Neural cell (in vitro differentiated cells): ENCODE results near the gene KCTD17. TPM values are rescaled to one million over a fixed set of nuclear protein-coding genes. Genes with fewer than 3 reads are reported as not detected.

Experiments
- H2AFZ ChIP-seq: fragments of 200-600, 300-800 bp; sonication (generic), shearing (Covaris generic); 2 replicates; pipeline ENCODE4 v1.6.0; 2014; ENCODE audit warnings: low read depth, mild to moderate bottlenecking, antibody characterized with exemption, low read length, moderate library complexity
- H3F3A ChIP-seq: fragments of 200-600 bp; shearing (Covaris generic); 2 replicates; pipeline ENCODE4 v1.6.1; 2016; ENCODE audit warnings: mild to moderate bottlenecking, moderate library complexity, mixed read lengths, antibody characterized with exemption, low read length; ENCODE audit not compliant: insufficient read depth, poor library complexity, severe bottlenecking
- H3K27ac ChIP-seq: fragments of 200-600, 300-800 bp; sonication (generic), shearing (Covaris generic); 2 replicates; pipeline ENCODE4 v1.5.1; 2014; ENCODE audit warnings: mild to moderate bottlenecking, low read length, moderate library complexity
- H3K27me3 ChIP-seq: fragments of 300-800, 200-600 bp; sonication (generic), shearing (Covaris generic); 2 replicates; pipeline ENCODE4 v1.6.0; 2014; ENCODE audit warnings: mild to moderate bottlenecking, low read depth, low read length, moderate library complexity; ENCODE audit not compliant: insufficient read depth
- H3K36me3 ChIP-seq: fragments of 300-800, 200-600 bp; sonication (generic), shearing (Covaris generic); 2 replicates; pipeline ENCODE4 v1.5.1; 2014; ENCODE audit warnings: mild to moderate bottlenecking, antibody characterized with exemption, low read length, moderate library complexity; ENCODE audit not compliant: insufficient read depth
- H3K4me2 ChIP-seq: fragments of 300-800, 200-600 bp; sonication (generic), shearing (Covaris generic); 2 replicates; pipeline ENCODE4 v1.6.0; 2014; ENCODE audit warnings: mild to moderate bottlenecking, low read length
- H3K4me3 ChIP-seq: fragments of 300-800, 200-600 bp; sonication (generic), shearing (Covaris generic); 2 replicates; pipeline ENCODE4 v1.5.1; 2014; ENCODE audit warnings: mild to moderate bottlenecking, low read length, moderate library complexity
- H3K79me2 ChIP-seq: fragments of 200-600 bp; shearing (Covaris generic); replicated peaks from 2 replicates; pipeline ENCODE4 v1.6.0; 2014; ENCODE audit warnings: mild to moderate bottlenecking, low read length, moderate library complexity; ENCODE audit not compliant: insufficient read depth
- H3K9ac ChIP-seq: fragments of 300-800, 200-600 bp; sonication (generic), shearing (Covaris generic); 2 replicates; pipeline ENCODE4 v1.6.1; 2016; ENCODE audit warnings: mild to moderate bottlenecking, low read length, mixed read lengths
- H3K9me2 ChIP-seq: fragments of 200-600 bp; shearing (Covaris generic); 2 replicates; pipeline ENCODE4 v1.6.1; 2016; ENCODE audit warnings: mild to moderate bottlenecking, low read length, mixed read lengths; ENCODE audit not compliant: insufficient read depth
- H3K9me3 ChIP-seq: fragments of 200-600, 300-800 bp; sonication (generic), shearing (Covaris generic); 2 replicates; pipeline ENCODE4 v1.6.1; 2016; ENCODE audit warnings: mild to moderate bottlenecking, mixed run types, low read length, moderate library complexity, mixed read lengths
- H4K20me1 ChIP-seq: fragments of 200-600 bp; shearing (Covaris generic); 2 replicates; pipeline ENCODE4 v1.6.1; 2016; ENCODE audit warnings: mild to moderate bottlenecking, mixed run types; ENCODE audit not compliant: insufficient read depth
- EP300 ChIP-seq: fragments of 450-650 bp; conservative IDR thresholded peaks from 2 replicates; pipeline ENCODE4 v1.6.1; 2014; ENCODE audit warnings: antibody characterized with exemption, mild to moderate bottlenecking, moderate library complexity; ENCODE audit not compliant: poor library complexity, severe bottlenecking
- EZH2 ChIP-seq: fragments of 200-600, 300-800 bp; shearing (Covaris generic), sonication (generic); IDR thresholded peaks from 2 replicates; pipeline ENCODE4 v1.6.1; 2014; ENCODE audit warnings: antibody characterized with exemption, low read length, borderline replicate concordance, mild to moderate bottlenecking; ENCODE audit not compliant: insufficient read depth, poor library complexity, severe bottlenecking
- MXI1 ChIP-seq: fragments of 450-650 bp; conservative IDR thresholded peaks from 2 replicates; pipeline ENCODE4 v1.6.1; 2014; ENCODE audit warnings: antibody characterized with exemption, mild to moderate bottlenecking; ENCODE audit not compliant: poor library complexity, severe bottlenecking
- POLR2AphosphoS5 ChIP-seq: IDR thresholded peaks from 2 replicates; pipeline ENCODE4 v1.6.1; 2012
- RAD21 ChIP-seq: fragments of 450-650 bp; conservative IDR thresholded peaks from 2 replicates; pipeline ENCODE4 v1.6.1; 2014; ENCODE audit warnings: antibody characterized with exemption, mild to moderate bottlenecking, moderate library complexity
- SMC3 ChIP-seq: fragments of 450-650 bp; conservative IDR thresholded peaks from 2 replicates; pipeline ENCODE4 v1.6.1; 2014; ENCODE audit warnings: antibody characterized with exemption, mild to moderate bottlenecking, moderate library complexity; ENCODE audit not compliant: poor library complexity
- TAF1 ChIP-seq: IDR thresholded peaks from 2 replicates; pipeline ENCODE4 v1.6.1; 2012; ENCODE audit warnings: low read depth
- polyA plus RNA-seq: library from polyadenylated mRNA; depleted of rRNA; stranded (reverse); fragments of >200 nt; gene quantifications from 2 replicates; pipeline ENCODE4 v1.2.3, GENCODE V29; 2014
- TF ChIP-seq, protein P1 (sequence below): IDR thresholded peaks from 2 replicates; pipeline ENCODE4 v1.6.1; 2012; ENCODE audit warnings: borderline replicate concordance
- TF ChIP-seq, protein P2 (sequence below): fragments of 450-650 bp; IDR thresholded peaks from 2 replicates; pipeline ENCODE4 v1.5.1; 2014; ENCODE audit warnings: antibody characterized with exemption, mild to moderate bottlenecking, moderate library complexity; ENCODE audit not compliant: poor library complexity, severe bottlenecking

KCTD17 gene
- polyA plus RNA-seq, 1 donor from 2014 or later = 96.3 TPM

GRCh38 chr22:37060801-37061610 is 9.5 kb downstream of the KCTD17 start:
- H3F3A ChIP-seq = no peaks in the 10 kb centered on the region
- H2AFZ ChIP-seq = no peak overlapping the region
- H4K20me1 ChIP-seq = no peaks in the 10 kb centered on the region
- H3K4me2 ChIP-seq = no peak overlapping the region
- no peaks in the 10 kb centered on the region for H3K9me2 ChIP-seq
- no peak overlapping the region for H3K27ac ChIP-seq
- no peaks in the 10 kb centered on the region for H3K36me3 ChIP-seq
- no peak overlapping the region for H3K9ac ChIP-seq
- no peaks in the 10 kb centered on the region for H3K9me3 ChIP-seq
- H3K4me3 ChIP-seq = no peak overlapping the region
- TF ChIP-seq SMC3 (no peak), RAD21 (no peak), MXI1 (no peak), POLR2AphosphoS5 (no peak), EZH2 (no peak), TAF1 (no peak), EP300 (no peak)
- TF ChIP-seq, protein P1, sequence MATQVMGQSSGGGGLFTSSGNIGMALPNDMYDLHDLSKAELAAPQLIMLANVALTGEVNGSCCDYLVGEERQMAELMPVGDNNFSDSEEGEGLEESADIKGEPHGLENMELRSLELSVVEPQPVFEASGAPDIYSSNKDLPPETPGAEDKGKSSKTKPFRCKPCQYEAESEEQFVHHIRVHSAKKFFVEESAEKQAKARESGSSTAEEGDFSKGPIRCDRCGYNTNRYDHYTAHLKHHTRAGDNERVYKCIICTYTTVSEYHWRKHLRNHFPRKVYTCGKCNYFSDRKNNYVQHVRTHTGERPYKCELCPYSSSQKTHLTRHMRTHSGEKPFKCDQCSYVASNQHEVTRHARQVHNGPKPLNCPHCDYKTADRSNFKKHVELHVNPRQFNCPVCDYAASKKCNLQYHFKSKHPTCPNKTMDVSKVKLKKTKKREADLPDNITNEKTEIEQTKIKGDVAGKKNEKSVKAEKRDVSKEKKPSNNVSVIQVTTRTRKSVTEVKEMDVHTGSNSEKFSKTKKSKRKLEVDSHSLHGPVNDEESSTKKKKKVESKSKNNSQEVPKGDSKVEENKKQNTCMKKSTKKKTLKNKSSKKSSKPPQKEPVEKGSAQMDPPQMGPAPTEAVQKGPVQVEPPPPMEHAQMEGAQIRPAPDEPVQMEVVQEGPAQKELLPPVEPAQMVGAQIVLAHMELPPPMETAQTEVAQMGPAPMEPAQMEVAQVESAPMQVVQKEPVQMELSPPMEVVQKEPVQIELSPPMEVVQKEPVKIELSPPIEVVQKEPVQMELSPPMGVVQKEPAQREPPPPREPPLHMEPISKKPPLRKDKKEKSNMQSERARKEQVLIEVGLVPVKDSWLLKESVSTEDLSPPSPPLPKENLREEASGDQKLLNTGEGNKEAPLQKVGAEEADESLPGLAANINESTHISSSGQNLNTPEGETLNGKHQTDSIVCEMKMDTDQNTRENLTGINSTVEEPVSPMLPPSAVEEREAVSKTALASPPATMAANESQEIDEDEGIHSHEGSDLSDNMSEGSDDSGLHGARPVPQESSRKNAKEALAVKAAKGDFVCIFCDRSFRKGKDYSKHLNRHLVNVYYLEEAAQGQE = no peak
- TF ChIP-seq, protein P2, sequence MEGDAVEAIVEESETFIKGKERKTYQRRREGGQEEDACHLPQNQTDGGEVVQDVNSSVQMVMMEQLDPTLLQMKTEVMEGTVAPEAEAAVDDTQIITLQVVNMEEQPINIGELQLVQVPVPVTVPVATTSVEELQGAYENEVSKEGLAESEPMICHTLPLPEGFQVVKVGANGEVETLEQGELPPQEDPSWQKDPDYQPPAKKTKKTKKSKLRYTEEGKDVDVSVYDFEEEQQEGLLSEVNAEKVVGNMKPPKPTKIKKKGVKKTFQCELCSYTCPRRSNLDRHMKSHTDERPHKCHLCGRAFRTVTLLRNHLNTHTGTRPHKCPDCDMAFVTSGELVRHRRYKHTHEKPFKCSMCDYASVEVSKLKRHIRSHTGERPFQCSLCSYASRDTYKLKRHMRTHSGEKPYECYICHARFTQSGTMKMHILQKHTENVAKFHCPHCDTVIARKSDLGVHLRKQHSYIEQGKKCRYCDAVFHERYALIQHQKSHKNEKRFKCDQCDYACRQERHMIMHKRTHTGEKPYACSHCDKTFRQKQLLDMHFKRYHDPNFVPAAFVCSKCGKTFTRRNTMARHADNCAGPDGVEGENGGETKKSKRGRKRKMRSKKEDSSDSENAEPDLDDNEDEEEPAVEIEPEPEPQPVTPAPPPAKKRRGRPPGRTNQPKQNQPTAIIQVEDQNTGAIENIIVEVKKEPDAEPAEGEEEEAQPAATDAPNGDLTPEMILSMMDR = no peak
- no peaks in the 10 kb centered on the region for H3K79me2 ChIP-seq
- H3K27me3 ChIP-seq = no peaks in the 10 kb centered on the region

- H3F3A ChIP-seq = no peaks in the 10 kb centered on the region
- no peak overlapping the region for H3K4me3 ChIP-seq
- H3K9ac ChIP-seq = no peak overlapping the region
- H4K20me1 ChIP-seq = no peaks in the 10 kb centered on the region
- no peaks in the 10 kb centered on the region for H3K9me2 ChIP-seq
- H3K79me2 ChIP-seq = no peaks in the 10 kb centered on the region
- TF ChIP-seq, protein P1 = no peak
- TF ChIP-seq SMC3 (no peak), POLR2AphosphoS5 (no peak), TAF1 (no peak)
- H3K36me3 ChIP-seq = no peaks in the 10 kb centered on the region
- H2AFZ ChIP-seq = no peak overlapping the region
- no peaks in the 10 kb centered on the region for H3K9me3 ChIP-seq
- H3K27ac ChIP-seq = no peak overlapping the region
- H3K27me3 ChIP-seq = no peaks in the 10 kb centered on the region
- no peak overlapping the region for H3K4me2 ChIP-seq
These were observed 10.3 kb downstream of the KCTD17 start for GRCh38 chr22:37061611-37062375.
